Neural crest cell (in vitro differentiated cells): ENCODE data around the gene HOXC9. TPM values are rescaled to one million over a fixed set of nuclear protein-coding genes. Genes with fewer than 3 reads are reported as not detected.
A peak's percentile ranks its signal among the peaks of the same experiment; 100 is the strongest.

Experiments
- DNase-seq: peaks from one replicate; pipeline ENCODE4 v3.0.0; 2021; ENCODE audit warnings: low read depth, mixed read lengths, low spot score
- H3K27ac Mint-ChIP-seq: one replicate; pipeline ENCODE4 v1.8.0; 2021; ENCODE audit warnings: mild to moderate bottlenecking, mixed read lengths; ENCODE audit not compliant: unreplicated experiment
- H3K27me3 Mint-ChIP-seq: 2 replicates; pipeline ENCODE4 v1.8.0; 2021; ENCODE audit warnings: low read depth, mild to moderate bottlenecking, mixed read lengths
- H3K36me3 Mint-ChIP-seq: 2 replicates; pipeline ENCODE4 v1.8.0; 2021; ENCODE audit warnings: low read depth, mild to moderate bottlenecking, mixed read lengths
- H3K4me1 Mint-ChIP-seq: 2 replicates; pipeline ENCODE4 v1.8.0; 2021; ENCODE audit warnings: mixed read lengths
- H3K4me3 Mint-ChIP-seq: one replicate; pipeline ENCODE4 v1.8.0; 2021; ENCODE audit warnings: mild to moderate bottlenecking, mixed read lengths
- H3K9me3 Mint-ChIP-seq: 2 replicates; pipeline ENCODE4 v1.8.0; 2021; ENCODE audit warnings: mixed read lengths
- CTCF ChIP-seq: fragments of 200-600 bp; sonication (generic); conservative IDR thresholded peaks from 2 replicates; pipeline ENCODE4 v1.5.0; 2021; ENCODE audit warnings: antibody characterized with exemption, mild to moderate bottlenecking
- total RNA-seq: library from RNA; stranded (reverse); gene quantifications from 2 replicates; pipeline ENCODE4 v1.2.1, GENCODE V29; 2021

Gene HOXC9
- total RNA-seq, 1 donor from 2014 or later: 6.3 TPM

GRCh38 chr12:54002278-54002914 lies 2.4 kb downstream of the HOXC9 start:
- no peaks in the 10 kb centered on the region for H3K9me3 Mint-ChIP-seq
- H3K4me3 Mint-ChIP-seq: peak overlapping the region; percentile 85
- DNase-seq: no peak
- H3K4me1 Mint-ChIP-seq: peaks cover 21% of the 10 kb centered on the region
- H3K36me3 Mint-ChIP-seq: peaks cover 3% of the 10 kb centered on the region
- peaks cover 100% of the 10 kb centered on the region for H3K27me3 Mint-ChIP-seq
- no peak for TF ChIP-seq CTCF
- peak overlapping the region; percentile 4 for H3K27ac Mint-ChIP-seq

DNA sequence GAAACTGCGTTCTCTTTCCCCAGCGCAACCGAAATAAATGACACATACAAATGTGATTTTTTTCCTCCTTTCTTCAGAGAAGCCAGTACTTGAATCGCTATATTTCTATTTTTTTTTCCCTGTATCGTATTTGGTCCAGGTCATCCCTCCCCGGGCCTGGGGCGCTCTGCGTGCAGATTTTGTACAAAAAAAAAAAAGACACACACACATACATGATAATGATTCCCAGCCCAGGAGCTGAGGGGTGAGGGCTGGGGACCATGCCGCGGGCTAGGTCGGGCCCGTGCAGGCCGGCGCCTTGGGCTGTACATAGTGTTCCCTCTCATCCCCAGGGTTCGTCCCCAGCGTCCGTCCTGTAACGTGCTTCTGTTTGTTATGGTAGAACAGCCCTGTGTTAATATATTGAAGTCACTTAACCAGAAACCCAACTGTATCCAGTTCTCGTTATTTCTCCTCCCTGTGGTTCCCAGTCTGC lies 3.0 kb downstream of the HOXC9 start:
- Mint-ChIP-seq H3K36me3 (peaks cover 3% of the 10 kb centered on the region), H3K4me1 (peaks cover 21% of the 10 kb centered on the region), H3K9me3 (no peaks in the 10 kb centered on the region), H3K27me3 (peaks cover 100% of the 10 kb centered on the region), H3K4me3 (peak overlapping the region; percentile 85), H3K27ac (peak overlapping the region; percentile 77)
- no peak for DNase-seq
- no peak for TF ChIP-seq CTCF

DNA sequence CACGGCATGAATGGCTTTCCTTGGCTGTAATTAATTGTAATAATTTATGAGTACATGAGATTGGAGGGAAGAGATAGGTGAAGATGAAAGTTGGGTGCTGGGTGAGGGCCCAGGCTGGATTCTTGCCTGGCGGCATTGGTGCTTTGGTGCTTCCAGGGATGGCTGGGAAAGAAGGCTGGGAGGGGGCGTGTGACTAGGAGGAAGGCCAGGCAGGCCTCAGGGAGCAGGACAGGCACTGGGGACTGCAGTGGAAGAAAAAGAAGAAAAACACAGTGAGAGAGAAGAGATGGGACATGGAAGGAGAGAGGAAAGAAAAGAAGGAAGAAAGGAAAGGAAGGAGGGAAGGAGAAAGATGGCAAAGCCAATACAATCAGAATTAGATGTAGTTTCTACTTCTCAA lies 3.7 kb downstream of the HOXC9 start:
- Mint-ChIP-seq H3K27me3 (peaks cover 100% of the 10 kb centered on the region), H3K27ac (no peak overlapping the region), H3K36me3 (peaks cover 3% of the 10 kb centered on the region), H3K4me3 (peak overlapping the region; percentile 79), H3K4me1 (peaks cover 21% of the 10 kb centered on the region), H3K9me3 (no peaks in the 10 kb centered on the region)
- no peak for TF ChIP-seq CTCF
- DNase-seq: no peak

GRCh38 chr12:54004063-54004840 lies 4.3 kb downstream of the HOXC9 start:
- H3K9me3 Mint-ChIP-seq: no peaks in the 10 kb centered on the region
- DNase-seq: no peak
- H3K27ac Mint-ChIP-seq: no peak overlapping the region
- peaks cover 99% of the 10 kb centered on the region for H3K27me3 Mint-ChIP-seq
- peaks cover 21% of the 10 kb centered on the region for H3K4me1 Mint-ChIP-seq
- H3K36me3 Mint-ChIP-seq: peaks cover 3% of the 10 kb centered on the region
- TF ChIP-seq CTCF: no peak
- peak overlapping the region; percentile 79 for H3K4me3 Mint-ChIP-seq

GRCh38 chr12:54004841-54005530 lies 5.0 kb downstream of the HOXC9 start:
- Mint-ChIP-seq H3K27ac (peak overlapping the region; percentile 59), H3K36me3 (peaks cover 3% of the 10 kb centered on the region), H3K4me1 (peaks cover 21% of the 10 kb centered on the region), H3K27me3 (peaks cover 99% of the 10 kb centered on the region), H3K4me3 (peak overlapping the region; percentile 76), H3K9me3 (no peaks in the 10 kb centered on the region)
- DNase-seq: no peak
- TF ChIP-seq CTCF: no peak
